ENCODE data around the gene MS4A6A.
"Not testable (repeated sequence)": the region's sequence is repeated elsewhere in the genome, so short reads cannot be mapped to it uniquely, and the experiment has no call there.

Gene MS4A6A

GRCh38 chr11:60145677-60146076, 37.2 kb downstream of the MS4A6A start:
- H3K27ac Mint-ChIP-seq (ENCODE audit: low read depth): no peak overlapping the region
- H3K4me1 Mint-ChIP-seq: no peaks in the 10 kb centered on the region
- H3K4me3 Mint-ChIP-seq: no peak overlapping the region
- DNase-seq (ENCODE audit: low spot score in 2 of 2) (no peak), ATAC-seq (replicated peaks; ENCODE audit: extremely low read depth, poor library complexity, severe bottlenecking) (no peak)
- no peaks in the 10 kb centered on the region for H3K9me3 Mint-ChIP-seq
- no peaks in the 10 kb centered on the region for H3K36me3 Mint-ChIP-seq (ENCODE audit: insufficient read depth)
- no peaks in the 10 kb centered on the region for H3K27me3 Mint-ChIP-seq

GRCh38 chr11:60143768-60144167, 39.1 kb downstream of the MS4A6A start:
- Mint-ChIP-seq H3K36me3 (ENCODE audit: insufficient read depth) (no peaks in the 10 kb centered on the region), H3K27ac (ENCODE audit: low read depth) (no peak overlapping the region), H3K4me1 (no peaks in the 10 kb centered on the region), H3K9me3 (no peaks in the 10 kb centered on the region), H3K27me3 (no peaks in the 10 kb centered on the region), H3K4me3 (no peak overlapping the region)
- no peak for ATAC-seq (replicated peaks; ENCODE audit: extremely low read depth, poor library complexity, severe bottlenecking)
- DNase-seq (ENCODE audit: low spot score in 2 of 2): no peak

GRCh38 chr11:60133917-60134316, 49.0 kb downstream of the MS4A6A start:
- Mint-ChIP-seq H3K27ac (ENCODE audit: low read depth) (no peak overlapping the region), H3K4me3 (no peak overlapping the region), H3K36me3 (ENCODE audit: insufficient read depth) (no peaks in the 10 kb centered on the region), H3K27me3 (peaks cover 58% of the 10 kb centered on the region), H3K9me3 (no peaks in the 10 kb centered on the region), H3K4me1 (no peaks in the 10 kb centered on the region)
- ATAC-seq (replicated peaks; ENCODE audit: extremely low read depth, poor library complexity, severe bottlenecking) (no peak), DNase-seq (ENCODE audit: low spot score in 2 of 2) (no peak)

- no peaks in the 10 kb centered on the region for H3K9me3 Mint-ChIP-seq
- H3K36me3 Mint-ChIP-seq (ENCODE audit: insufficient read depth): no peaks in the 10 kb centered on the region
- H3K27ac Mint-ChIP-seq (ENCODE audit: low read depth): no peak overlapping the region
- ATAC-seq (replicated peaks; ENCODE audit: extremely low read depth, poor library complexity, severe bottlenecking) (no peak), DNase-seq (ENCODE audit: low spot score in 2 of 2) (no peak)
- H3K27me3 Mint-ChIP-seq: peaks cover 47% of the 10 kb centered on the region
- H3K4me1 Mint-ChIP-seq: no peaks in the 10 kb centered on the region
- no peak overlapping the region for H3K4me3 Mint-ChIP-seq
Measured at GRCh38 chr11:60131912-60132311, 51.0 kb downstream of the MS4A6A start.

- ATAC-seq (replicated peaks; ENCODE audit: extremely low read depth, poor library complexity, severe bottlenecking): no peak
- Mint-ChIP-seq H3K27ac (ENCODE audit: low read depth) (no peak overlapping the region), H3K4me1 (no peaks in the 10 kb centered on the region), H3K9me3 (no peaks in the 10 kb centered on the region), H3K36me3 (ENCODE audit: insufficient read depth) (no peaks in the 10 kb centered on the region), H3K27me3 (peaks cover 32% of the 10 kb centered on the region), H3K4me3 (no peak overlapping the region)
- DNase-seq (ENCODE audit: low spot score in 2 of 2): no peak
Measured at GRCh38 chr11:60130496-60130895, 52.4 kb downstream of the MS4A6A start.

GRCh38 chr11:60129853-60130252, 53.0 kb downstream of the MS4A6A start:
- no peak for DNase-seq (ENCODE audit: low spot score in 2 of 2)
- Mint-ChIP-seq H3K36me3 (ENCODE audit: insufficient read depth) (no peaks in the 10 kb centered on the region), H3K27ac (ENCODE audit: low read depth) (no peak overlapping the region), H3K4me3 (no peak overlapping the region), H3K9me3 (no peaks in the 10 kb centered on the region), H3K4me1 (no peaks in the 10 kb centered on the region), H3K27me3 (peaks cover 27% of the 10 kb centered on the region)
- ATAC-seq (replicated peaks; ENCODE audit: extremely low read depth, poor library complexity, severe bottlenecking): no peak

- not testable (repeated sequence) for DNase-seq (ENCODE audit: low spot score in 2 of 2); H3K9me3 Mint-ChIP-seq; ATAC-seq (replicated peaks; ENCODE audit: extremely low read depth, poor library complexity, severe bottlenecking); H3K4me3 Mint-ChIP-seq; H3K36me3 Mint-ChIP-seq (ENCODE audit: insufficient read depth); H3K4me1 Mint-ChIP-seq; H3K27ac Mint-ChIP-seq (ENCODE audit: low read depth)
- peaks cover 26% of the 10 kb centered on the region for H3K27me3 Mint-ChIP-seq
Measured at GRCh38 chr11:60128866-60129265, 54.0 kb downstream of the MS4A6A start.

- Mint-ChIP-seq H3K27ac (ENCODE audit: low read depth) (no peak overlapping the region), H3K4me3 (no peak overlapping the region), H3K27me3 (peaks cover 26% of the 10 kb centered on the region), H3K9me3 (no peaks in the 10 kb centered on the region), H3K4me1 (no peaks in the 10 kb centered on the region), H3K36me3 (ENCODE audit: insufficient read depth) (no peaks in the 10 kb centered on the region)
- no peak for DNase-seq (ENCODE audit: low spot score in 2 of 2)
- ATAC-seq (replicated peaks; ENCODE audit: extremely low read depth, poor library complexity, severe bottlenecking): no peak
Measured at GRCh38 chr11:60128376-60128775, 54.5 kb downstream of the MS4A6A start.

- Mint-ChIP-seq H3K27ac (ENCODE audit: low read depth) (no peak overlapping the region), H3K4me1 (no peaks in the 10 kb centered on the region), H3K36me3 (ENCODE audit: insufficient read depth) (no peaks in the 10 kb centered on the region)
Measured at GRCh38 chr11:60127311-60127811, 55.5 kb downstream of the MS4A6A start.

GRCh38 chr11:60125956-60126585, 56.8 kb downstream of the MS4A6A start:
- H3K4me1 Mint-ChIP-seq: no peaks in the 10 kb centered on the region
- H3K27me3 Mint-ChIP-seq: peaks cover 30% of the 10 kb centered on the region
- no peaks in the 10 kb centered on the region for H3K9me3 Mint-ChIP-seq
- no peaks in the 10 kb centered on the region for H3K36me3 Mint-ChIP-seq (ENCODE audit: insufficient read depth)
- no peak overlapping the region for H3K27ac Mint-ChIP-seq (ENCODE audit: low read depth)
- no peak for ATAC-seq (replicated peaks; ENCODE audit: extremely low read depth, poor library complexity, severe bottlenecking)
- DNase-seq (ENCODE audit: low spot score in 2 of 2): no peak
- no peak overlapping the region for H3K4me3 Mint-ChIP-seq

More at GRCh38 chr11:60127311-60127811, 55.5 kb downstream of the MS4A6A start:
- no peak overlapping the region for H3K4me3 Mint-ChIP-seq
- H3K27me3 Mint-ChIP-seq: peaks cover 26% of the 10 kb centered on the region
- no peaks in the 10 kb centered on the region for H3K9me3 Mint-ChIP-seq
- ATAC-seq (replicated peaks; ENCODE audit: extremely low read depth, poor library complexity, severe bottlenecking) (no peak), DNase-seq (ENCODE audit: low spot score in 2 of 2) (no peak)

- Mint-ChIP-seq H3K4me3 (no peak overlapping the region), H3K36me3 (ENCODE audit: insufficient read depth) (no peaks in the 10 kb centered on the region), H3K27ac (ENCODE audit: low read depth) (no peak overlapping the region), H3K4me1 (no peaks in the 10 kb centered on the region), H3K27me3 (peaks cover 42% of the 10 kb centered on the region), H3K9me3 (no peaks in the 10 kb centered on the region)
- DNase-seq (ENCODE audit: low spot score in 2 of 2): no peak
- ATAC-seq (replicated peaks; ENCODE audit: extremely low read depth, poor library complexity, severe bottlenecking): no peak
Measured at GRCh38 chr11:60124802-60125432, 58.0 kb downstream of the MS4A6A start.
